Smooth muscle cell (in vitro differentiated cells): Measurements from ENCODE around the gene PIGV. TPM values are rescaled to one million over a fixed set of nuclear protein-coding genes. Genes with fewer than 3 reads are reported as not detected.

ENCODE experiments used
- DNase-seq: peaks from one replicate; lab custom pipeline; 2025; ENCODE audit not compliant: unreplicated experiment; lab: John Stamatoyannopoulos, UW
- H2AFZ ChIP-seq: fragments of 200-600 bp; sonication (generic); 2 replicates; pipeline ENCODE4 v1.6.0; 2016; ENCODE audit warnings: antibody characterized with exemption, low read depth, mild to moderate bottlenecking
- H3F3A ChIP-seq: fragments of 200-600 bp; sonication (generic); 2 replicates; pipeline ENCODE4 v1.6.0; 2017; ENCODE audit warnings: antibody characterized with exemption, low read depth
- H3K27ac ChIP-seq: fragments of 200-600 bp; sonication (generic); 2 replicates; pipeline ENCODE4 v1.5.1; 2016; ENCODE audit warnings: low read depth, mild to moderate bottlenecking
- H3K27me3 ChIP-seq: fragments of 200-600 bp; sonication (generic); 2 replicates; pipeline ENCODE4 v1.6.1; 2016; ENCODE audit warnings: low read depth, mild to moderate bottlenecking
- H3K36me3 ChIP-seq: fragments of 200-600 bp; sonication (generic); 2 replicates; pipeline ENCODE4 v1.5.1; 2016; ENCODE audit warnings: low read depth
- H3K4me1 ChIP-seq: fragments of 200-600 bp; sonication (generic); 2 replicates; pipeline ENCODE4 v1.5.1; 2016; ENCODE audit warnings: low read depth
- H3K4me2 ChIP-seq: fragments of 200-600 bp; sonication (generic); 2 replicates; pipeline ENCODE4 v1.6.0; 2016; ENCODE audit warnings: mild to moderate bottlenecking
- H3K4me3 ChIP-seq: fragments of 200-600 bp; sonication (generic); 2 replicates; pipeline ENCODE4 v1.5.1; 2016; ENCODE audit warnings: mild to moderate bottlenecking
- H3K79me2 ChIP-seq: fragments of 200-600 bp; sonication (generic); 2 replicates; pipeline ENCODE4 v1.6.0; 2016; ENCODE audit warnings: low read depth, mild to moderate bottlenecking
- H3K9ac ChIP-seq: fragments of 200-600 bp; sonication (generic); 2 replicates; pipeline ENCODE4 v1.6.0; 2016; ENCODE audit warnings: low read depth
- H3K9me3 ChIP-seq: fragments of 200-600 bp; sonication (generic); replicated peaks from 2 replicates; pipeline ENCODE4 v1.5.1; 2016; ENCODE audit warnings: low read depth
- H4K20me1 ChIP-seq: fragments of 200-600 bp; sonication (generic); 2 replicates; pipeline ENCODE4 v1.6.0; 2016; ENCODE audit warnings: low read depth
- CTCF ChIP-seq: fragments of 200-600 bp; sonication (generic); IDR thresholded peaks from 2 replicates; pipeline ENCODE4 v1.5.1; 2017; ENCODE audit warnings: borderline replicate concordance, mild to moderate bottlenecking, antibody characterized with exemption; ENCODE audit not compliant: insufficient read depth, poor library complexity, severe bottlenecking
- WGBS: methylation state at CpG from one replicate; pipeline ENCODE4 v1.1.7; 2016; ENCODE audit warnings: low lambda C conversion rate; 5-methylcytosine and 5-hydroxymethylcytosine counted together
- polyA plus RNA-seq: library from polyadenylated mRNA; unstranded; fragments of >200 nt; fragmentation: Nextera tagmentation; extraction: Ambion mirVana; gene quantifications from 2 replicates; pipeline ENCODE4 v1.2.1, GENCODE V29; 2016
- total RNA-seq: library from RNA; depleted of rRNA; stranded (reverse); fragments of >200 nt; gene quantifications from 2 replicates; pipeline ENCODE4 v1.2.3, GENCODE V29; 2014

The PIGV gene
- total RNA-seq (9.9 and 13.8 TPM in 2 replicates), polyA plus RNA-seq (8.7 and 9.4 TPM in 2 replicates)

GRCh38 chr1:26787706-26788514, at the start of gene PIGV:
PIGV (plus strand) TSS chr1:26787950; CDS start chr1:26790816, 2,866 bp downstream.
- peaks cover 25% of the 10 kb centered on the region for H3K4me1 ChIP-seq
- H3F3A ChIP-seq: peaks cover 23% of the 10 kb centered on the region
- peak within 1 kb of the TSS; percentile 89 for H3K4me2 ChIP-seq
- H3K9me3 ChIP-seq: no peaks in the 10 kb centered on the region
- DNase-seq: peak; percentile 78
- H3K4me3 ChIP-seq: peak within 1 kb of the TSS; percentile 81
- H3K27me3 ChIP-seq: no peaks in the 10 kb centered on the region
- H3K36me3 ChIP-seq: no peaks in the 10 kb centered on the region
- H2AFZ ChIP-seq: peak within 1 kb of the TSS; percentile 73
- WGBS: 2% methylated on average over 36 of the region's 63 CpGs
- H3K79me2 ChIP-seq: no peaks in the 10 kb centered on the region
- H4K20me1 ChIP-seq: peaks cover 3% of the 10 kb centered on the region
- H3K27ac ChIP-seq: peak within 1 kb of the TSS; percentile 95
- peak within 1 kb of the TSS; percentile 88 for H3K9ac ChIP-seq
- TF ChIP-seq CTCF: no peak

GRCh38 chr1:26739329-26739914, 48.3 kb upstream of the PIGV start:
- Histone ChIP-seq H3K36me3 (no peaks in the 10 kb centered on the region), H3K4me3 (no peak overlapping the region)
- no peak for DNase-seq

GRCh38 chr1:26740023-26740634, 47.6 kb upstream of the PIGV start:
- peaks cover 82% of the 10 kb centered on the region for H3K79me2 ChIP-seq
- TF ChIP-seq CTCF: no peak
- no peak overlapping the region for H3K4me3 ChIP-seq
- WGBS: 97% methylated on average over 3 of the region's 3 CpGs
- H3F3A ChIP-seq: peaks cover 36% of the 10 kb centered on the region
- H4K20me1 ChIP-seq: peaks cover 95% of the 10 kb centered on the region
- DNase-seq: no peak
- peak overlapping the region; percentile 43 for H3K27ac ChIP-seq
- H3K9me3 ChIP-seq: no peaks in the 10 kb centered on the region
- H3K9ac ChIP-seq: no peak overlapping the region
- H2AFZ ChIP-seq: no peak overlapping the region
- no peak overlapping the region for H3K4me2 ChIP-seq
- H3K36me3 ChIP-seq: no peaks in the 10 kb centered on the region
- H3K27me3 ChIP-seq: no peaks in the 10 kb centered on the region
- H3K4me1 ChIP-seq: peaks cover 8% of the 10 kb centered on the region

More at GRCh38 chr1:26739329-26739914, 48.3 kb upstream of the PIGV start:
- Histone ChIP-seq H3F3A (peaks cover 37% of the 10 kb centered on the region), H3K79me2 (peaks cover 88% of the 10 kb centered on the region), H3K27me3 (no peaks in the 10 kb centered on the region), H2AFZ (no peak overlapping the region), H3K4me1 (peaks cover 3% of the 10 kb centered on the region), H3K9ac (no peak overlapping the region), H4K20me1 (peaks cover 95% of the 10 kb centered on the region), H3K4me2 (no peak overlapping the region), H3K9me3 (no peaks in the 10 kb centered on the region), H3K27ac (peak overlapping the region; percentile 43)
- WGBS: 91% methylated on average over 4 of the region's 4 CpGs
- TF ChIP-seq CTCF: no peak
